GM03348 (cell line): ENCODE data around the gene ATP11A.

Source experiments
- DNase-seq: peaks from one replicate; pipeline ENCODE4 v3.0.0; 2012; ENCODE audit warnings: low spot score

Gene ATP11A

DNA sequence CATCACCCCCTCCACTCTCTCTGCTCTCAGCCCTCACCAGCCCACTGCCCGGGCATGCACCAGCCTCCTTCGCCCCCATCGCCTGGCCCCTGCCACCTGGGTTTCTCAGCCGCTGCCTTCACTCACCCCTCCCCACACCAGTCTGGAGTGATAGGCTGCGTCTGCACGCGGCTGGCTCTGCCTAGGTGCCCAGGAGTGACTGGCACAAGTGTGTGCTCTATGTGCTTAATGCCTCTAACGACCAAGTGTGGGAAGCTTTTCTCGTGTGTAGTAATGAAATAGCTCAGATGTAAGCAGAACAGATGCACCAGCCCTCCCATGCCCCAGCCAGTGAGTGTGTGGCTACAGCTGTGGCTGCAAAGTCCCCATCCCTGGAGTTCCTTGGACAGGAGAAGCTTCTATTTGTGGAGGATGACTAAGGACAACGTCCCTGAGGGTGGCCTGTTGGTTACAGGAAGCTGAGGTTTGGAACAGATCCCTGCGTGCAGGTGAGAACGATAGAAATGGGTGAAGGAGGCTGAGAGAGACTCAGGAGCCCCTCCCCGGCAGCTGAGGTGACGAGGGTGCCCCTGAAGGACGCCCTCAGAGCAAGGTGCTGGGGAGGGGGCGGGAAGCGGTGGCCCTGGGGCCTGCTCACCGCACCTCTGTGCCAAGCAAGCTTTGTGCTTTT is 35.6 kb downstream of the ATP11A start:
- no peak for DNase-seq

DNA sequence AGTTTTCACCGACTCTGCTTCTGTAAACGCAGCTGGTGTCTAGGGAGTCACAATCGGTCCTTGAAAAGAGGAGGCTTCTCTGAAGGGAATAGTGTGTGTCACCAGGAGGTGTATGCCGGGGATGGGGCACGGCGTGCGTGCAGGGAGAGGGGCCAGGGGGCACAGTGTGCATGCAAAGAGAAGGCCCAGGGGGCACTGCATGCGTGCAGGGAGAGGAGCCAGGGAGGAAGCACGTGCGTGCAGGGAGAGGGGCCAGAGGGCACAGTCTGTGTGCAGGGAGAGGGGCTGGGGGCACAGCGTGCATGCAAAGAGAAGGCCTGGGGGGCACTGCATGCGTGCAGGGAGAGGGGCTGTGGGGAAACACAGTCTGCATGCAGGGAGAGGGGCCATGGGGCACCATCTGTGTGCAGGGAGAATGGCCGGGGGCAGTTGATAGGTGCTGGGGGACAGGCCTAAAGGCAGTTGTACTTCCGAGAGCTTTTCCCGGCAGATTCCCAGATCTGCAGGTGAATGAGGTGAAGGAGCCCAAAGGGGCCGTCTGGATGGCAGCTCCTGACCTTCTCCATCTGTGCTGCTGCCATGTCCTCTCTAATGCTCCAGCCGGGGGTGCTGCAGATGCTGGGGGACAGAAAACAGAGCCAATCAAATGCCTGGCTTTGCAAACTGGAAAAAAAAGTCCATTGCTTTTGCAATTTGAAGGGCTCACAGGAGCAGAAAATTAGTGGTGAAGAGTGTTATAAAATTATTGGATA is 36.4 kb downstream of the ATP11A start:
- no peak for DNase-seq

DNA sequence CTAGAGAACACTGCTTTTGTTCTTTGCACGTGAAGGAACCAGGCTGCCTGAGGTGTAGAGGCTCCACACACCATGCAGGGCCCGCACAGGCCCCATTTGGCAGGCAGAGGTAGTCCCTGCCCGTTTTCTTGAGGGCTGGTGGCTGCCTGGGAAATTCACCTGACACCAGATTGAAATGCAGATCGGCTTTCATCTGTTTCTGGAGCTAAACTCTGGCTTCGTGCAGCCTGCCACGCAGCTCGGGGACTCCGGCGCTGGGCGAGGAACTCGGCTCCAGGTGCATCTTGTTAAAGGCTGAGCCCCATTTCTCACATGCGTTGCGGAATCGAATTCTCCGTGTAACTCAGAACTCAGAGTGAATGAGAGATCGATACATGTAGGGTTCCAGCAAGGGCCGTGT is 37.7 kb downstream of the ATP11A start:
- no peak for DNase-seq

DNA sequence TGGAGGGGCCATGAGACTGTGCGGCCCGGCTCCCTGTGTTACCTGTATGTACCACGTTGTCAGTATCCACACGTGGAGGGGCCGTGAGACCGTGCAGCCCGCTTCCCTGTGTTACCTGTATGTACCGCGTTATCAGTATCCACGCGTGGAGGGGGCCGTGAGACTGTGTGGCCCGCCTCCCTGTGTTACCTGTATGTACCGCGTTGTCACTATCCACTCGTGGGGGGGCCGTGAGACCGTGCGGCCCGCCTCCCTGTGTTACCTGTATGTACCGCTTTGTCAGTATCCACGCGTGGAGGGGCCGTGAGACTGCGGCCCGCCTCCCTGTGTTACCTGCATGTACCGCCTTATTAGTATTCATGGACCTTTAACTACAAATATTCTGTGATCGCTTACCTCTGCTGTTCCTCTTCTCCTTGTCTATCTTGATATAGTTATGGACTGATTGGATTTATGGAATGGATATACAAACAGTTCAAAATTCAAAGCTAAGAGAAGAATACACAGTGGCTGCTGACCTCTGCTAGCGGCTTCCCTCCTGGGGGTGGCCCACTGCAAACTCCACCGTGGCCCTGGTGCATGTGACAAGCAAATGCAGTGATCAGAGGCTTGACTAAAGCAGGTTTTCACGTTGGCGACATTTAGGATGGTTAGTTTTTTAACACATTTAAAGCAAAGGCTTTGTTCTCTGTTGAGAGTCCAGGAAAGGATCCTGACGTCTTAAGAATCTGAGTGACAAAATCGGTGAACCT is 38.7 kb downstream of the ATP11A start:
- no peak for DNase-seq

DNA sequence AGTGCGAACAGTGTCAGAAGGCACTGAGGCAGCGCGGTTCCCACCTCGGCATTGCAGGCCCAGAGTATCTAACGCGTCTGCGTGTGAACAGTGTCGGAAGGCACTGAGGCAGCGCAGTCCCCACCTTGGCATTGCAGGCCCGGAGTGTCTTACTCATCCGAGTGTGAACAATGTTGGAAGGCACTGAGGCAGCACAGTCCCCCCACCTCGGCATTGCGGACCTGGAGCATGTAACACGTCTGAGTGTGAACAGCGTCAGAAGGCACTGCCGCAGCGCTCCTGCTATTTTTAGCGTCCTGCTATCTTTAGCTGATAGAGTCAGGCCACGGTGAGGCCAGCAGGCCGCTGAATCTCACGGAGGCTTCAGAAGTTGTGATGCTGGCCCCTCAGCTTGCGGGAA is 39.6 kb downstream of the ATP11A start:
- DNase-seq = no peak

DNA sequence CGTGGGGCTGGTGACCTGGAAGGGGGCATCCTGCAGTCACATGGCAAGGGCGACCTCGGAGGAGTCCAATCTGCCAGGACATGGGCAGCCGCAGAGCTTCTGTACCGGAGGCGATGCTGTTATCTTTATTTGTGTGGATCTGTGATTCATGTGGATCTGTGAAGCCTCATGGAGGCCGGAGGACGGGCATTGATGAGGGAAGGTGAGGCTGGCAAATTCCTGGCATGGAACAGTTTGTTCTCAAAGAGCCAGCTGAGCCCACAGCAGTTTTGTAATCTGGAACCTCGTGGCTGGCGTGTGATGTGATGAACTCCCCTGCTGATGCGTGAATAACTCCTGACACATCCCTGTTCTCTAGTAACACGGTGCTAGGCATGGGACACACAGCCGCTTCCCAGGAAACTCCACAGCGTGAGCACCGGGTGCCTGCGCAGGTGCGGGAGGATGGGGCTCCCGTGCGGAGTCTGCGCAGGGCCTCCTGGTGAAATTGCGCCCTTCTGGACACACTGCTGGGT is 40.4 kb downstream of the ATP11A start:
- no peak for DNase-seq

DNA sequence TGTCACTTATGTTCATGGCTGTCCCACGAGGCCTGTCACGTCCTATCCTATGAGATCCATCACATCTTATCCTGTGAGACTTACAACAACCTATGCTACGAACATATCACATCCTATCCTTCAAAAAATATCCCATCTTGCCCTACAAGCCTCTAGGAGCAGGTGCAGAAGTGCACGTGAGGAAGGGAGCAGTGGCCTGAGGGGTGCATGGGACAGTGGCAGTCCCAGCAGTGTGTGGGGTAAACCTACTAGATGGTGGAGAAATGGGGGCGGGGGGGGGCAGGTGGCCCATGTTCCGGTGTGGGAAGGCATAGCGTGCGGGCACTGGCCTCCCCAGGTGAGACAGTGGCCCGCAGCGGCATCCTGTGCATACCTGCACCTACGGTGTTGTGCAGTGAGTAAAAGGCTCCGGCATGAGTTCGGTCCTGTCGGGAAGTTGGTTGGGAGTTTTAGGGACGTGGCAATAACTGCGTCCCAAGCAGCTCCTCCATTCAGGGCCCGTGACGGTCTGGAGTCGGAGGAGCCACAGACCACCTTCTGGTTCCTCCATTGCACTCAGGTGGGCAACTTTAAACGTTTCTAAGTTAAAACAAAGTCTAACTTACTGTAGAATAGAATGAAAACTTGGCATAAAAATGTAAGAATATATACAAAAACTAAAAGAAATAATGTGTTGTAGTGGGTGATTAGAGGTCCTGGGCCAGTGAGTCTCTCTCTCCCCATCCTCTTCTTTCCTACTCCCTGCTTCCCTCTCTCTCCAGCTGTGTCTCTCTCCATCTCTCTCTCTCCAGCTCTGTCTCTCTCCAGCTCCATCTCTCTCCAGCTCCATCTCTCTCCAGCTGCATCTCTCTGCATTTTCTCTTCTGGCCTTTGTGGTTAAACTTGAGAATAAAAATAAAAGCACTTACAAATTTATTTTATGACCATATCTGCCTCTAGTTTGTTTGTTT is 42.1 kb downstream of the ATP11A start:
- no peak for DNase-seq

DNA sequence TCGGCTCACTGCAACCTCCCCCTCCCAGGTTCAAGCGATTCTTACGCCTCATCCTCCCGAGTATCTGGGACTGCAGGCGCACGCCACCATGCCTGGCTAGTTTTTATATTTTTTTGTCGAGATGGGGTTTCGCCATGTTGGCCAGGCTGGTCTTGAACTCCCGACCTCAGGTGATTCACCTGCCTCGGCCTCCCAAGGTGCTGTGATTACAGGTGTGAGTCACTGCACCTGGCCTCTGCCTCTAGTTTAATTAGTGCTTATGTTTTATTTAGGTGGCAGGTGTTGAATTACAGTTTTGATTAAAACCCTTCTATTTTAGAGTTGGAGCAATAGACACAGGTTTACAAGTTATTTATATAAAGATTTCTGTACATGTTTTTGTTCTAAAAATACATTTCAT is 42.8 kb downstream of the ATP11A start:
- no peak for DNase-seq

DNA sequence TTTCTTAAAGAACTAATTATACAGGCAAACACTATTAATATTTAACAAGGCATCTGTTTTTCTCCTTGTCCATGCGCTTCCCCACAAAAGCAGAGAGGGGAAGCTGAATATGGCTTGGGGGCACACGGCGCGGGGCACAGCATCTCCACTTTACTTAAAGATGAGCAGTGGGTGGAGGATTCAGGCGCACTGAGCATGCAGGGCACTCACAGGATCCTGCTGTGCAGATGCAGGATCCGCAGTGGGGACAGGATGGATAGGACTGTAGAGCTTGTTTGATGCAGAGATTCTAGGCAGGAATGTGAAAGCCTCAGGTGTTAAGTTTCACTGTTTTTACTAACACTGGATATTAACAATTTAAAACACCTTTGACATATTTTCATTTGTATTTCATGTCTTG is 43.3 kb downstream of the ATP11A start:
- no peak for DNase-seq

DNA sequence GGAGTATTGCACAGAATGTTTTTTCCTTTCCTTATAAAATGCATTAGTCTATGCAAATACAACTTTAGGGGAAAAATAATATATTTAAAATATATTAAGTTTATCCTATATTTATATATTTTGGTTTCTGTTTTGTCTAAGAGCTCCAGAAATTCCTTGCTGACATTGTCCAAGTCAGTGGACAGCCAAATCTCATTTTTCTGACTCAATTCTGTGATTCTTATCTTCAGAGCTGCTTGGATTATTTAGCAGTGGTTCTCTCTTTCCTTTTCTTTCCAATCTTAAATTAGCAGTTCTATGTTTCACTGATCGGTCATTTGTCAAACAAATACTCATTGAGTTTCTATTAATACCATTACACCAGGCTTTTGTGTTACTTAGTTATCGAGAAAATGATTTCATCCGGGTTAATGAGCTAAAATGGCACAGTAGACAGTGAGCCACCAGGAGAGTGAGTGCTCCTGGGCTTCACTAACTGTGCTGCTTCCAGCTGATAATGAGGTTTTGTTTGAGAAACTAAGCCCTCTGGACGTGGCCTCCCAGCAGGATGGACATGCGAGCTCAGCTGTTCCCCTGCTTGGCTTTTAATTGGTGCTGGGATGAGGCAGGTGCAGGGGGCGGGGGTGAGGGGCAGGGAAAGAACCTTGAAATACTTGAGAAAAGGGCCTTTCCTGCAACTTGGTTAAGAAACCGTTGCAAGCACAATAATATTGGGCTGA is 44.0 kb downstream of the ATP11A start:
- no peak for DNase-seq

DNA sequence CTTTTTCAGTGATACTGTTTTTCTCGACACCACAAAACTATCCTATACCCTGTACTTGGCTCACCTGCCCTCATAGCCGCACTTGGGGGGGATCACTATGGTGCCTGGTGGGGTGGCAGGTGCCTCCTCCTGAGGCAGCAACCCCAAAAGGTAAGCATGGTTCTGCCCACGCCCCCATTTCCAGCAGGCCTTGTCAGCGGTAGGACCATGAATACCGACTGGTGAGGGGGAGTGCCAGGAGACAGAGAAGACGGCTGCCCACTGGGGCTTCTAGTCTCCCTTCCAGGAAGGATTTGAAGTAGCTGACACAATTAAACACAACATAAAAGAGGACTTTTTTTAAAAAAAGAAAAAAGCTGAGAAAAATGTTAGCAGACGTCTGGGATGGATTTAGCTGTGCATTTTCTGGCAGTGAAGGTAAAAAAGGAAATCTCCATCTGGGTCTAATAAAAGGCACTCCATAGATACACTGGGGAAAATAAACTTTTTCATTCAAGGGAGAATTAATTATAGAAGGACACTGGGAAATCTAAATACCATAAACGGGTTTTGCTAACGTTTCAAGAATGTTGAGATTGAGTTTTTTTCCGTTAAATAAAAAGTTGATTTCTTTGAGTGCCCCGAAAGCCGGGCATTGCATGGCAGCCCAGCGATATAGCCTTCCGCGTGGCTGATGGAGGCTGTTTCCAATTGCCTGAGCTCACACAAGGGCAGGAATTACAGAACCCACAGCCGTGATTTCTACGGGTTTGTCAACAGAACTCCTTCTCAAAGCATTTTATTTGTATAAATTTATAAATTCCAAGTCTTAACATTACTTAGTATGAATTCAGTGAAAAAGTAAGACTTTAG is 45.1 kb downstream of the ATP11A start:
- DNase-seq = peak; percentile 43

DNA sequence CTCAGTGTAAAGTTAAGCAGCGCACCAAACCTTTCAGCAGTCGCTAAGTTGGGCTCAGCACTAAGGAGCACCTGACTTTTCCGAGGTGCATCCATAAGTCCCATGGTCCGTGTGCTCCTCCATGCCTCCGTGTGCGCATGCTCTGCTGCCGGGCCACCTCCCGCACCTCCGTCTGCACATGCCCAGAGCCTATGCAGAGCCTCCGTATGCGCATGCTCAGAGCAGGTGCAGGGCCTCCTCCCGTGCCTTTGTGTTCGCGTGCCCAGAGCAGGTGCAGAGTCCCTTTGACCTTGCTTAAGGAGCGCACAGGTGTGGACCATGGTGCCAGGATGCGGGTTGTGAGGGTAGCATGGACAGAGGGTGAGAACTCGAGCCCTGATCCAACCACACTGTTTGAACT is 46.0 kb downstream of the ATP11A start:
- no peak for DNase-seq

DNA sequence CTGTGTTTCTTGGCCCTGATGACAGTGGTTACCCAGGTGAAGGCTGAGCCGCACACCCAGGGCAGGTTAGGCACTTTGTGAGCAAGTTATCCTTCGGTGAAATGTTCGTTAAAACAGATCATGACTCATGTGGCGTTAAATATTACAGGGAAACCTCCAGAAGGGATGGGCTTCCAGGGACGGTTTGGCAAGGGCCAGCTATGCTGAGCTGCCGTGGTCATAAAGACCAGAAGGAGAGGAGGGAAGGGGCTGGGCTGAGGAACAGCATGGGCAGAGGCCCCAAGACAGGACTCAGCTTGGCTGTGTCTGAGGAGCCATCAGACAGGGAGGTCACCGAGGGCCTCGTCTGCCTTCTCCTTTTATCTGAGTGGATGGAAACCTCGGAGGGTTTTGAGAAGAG is 47.5 kb downstream of the ATP11A start:
- DNase-seq = no peak

DNA sequence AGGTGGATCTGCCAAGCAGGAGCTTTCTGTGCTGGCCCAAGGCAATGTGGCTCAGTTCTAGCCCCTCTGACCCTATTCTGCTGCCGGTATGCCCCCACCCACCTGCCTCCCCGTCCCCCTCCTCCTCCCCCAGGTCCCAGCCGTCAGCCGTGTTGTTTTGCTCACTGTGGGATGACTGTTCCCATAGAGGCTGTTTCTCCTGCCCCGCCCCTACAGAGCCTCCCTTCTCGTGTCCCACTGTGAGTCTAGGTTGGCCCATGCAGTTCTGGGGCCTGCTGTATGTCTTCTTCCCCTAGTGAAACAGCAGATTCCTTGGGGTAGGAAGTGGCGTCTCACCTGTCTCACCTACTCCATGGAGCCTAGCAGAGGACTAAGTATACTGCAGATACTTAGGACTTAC is 48.8 kb downstream of the ATP11A start:
- no peak for DNase-seq

DNA sequence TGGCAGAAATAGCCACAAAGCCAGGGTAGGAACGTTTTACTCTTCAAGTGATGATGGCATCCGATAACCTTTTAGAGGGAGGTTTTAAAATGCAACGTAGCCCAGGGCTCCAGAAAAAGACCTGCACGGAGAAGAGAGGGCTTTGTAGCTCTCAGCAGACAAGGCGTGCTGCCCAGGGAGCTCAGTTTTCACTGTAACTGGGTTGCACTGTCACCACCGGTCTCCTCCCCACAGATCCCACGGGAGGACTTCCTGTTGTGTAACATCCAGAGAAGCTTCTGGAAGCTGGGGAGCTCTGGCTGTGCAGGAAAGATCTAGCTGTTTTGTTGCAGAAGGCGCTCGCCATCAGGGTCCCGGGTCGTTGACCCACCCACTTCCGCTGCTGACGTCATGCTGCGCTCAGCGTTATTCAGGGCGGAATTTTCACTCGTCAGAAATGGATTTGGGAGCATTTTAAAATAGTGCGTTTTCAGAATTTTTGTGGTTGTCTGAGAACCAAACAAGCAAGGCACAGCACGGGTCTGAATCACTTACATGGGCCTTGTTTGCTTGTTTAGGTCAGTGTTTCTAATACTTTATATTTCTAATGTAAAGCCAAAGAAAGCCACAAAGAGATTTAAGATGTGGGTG is 50.8 kb downstream of the ATP11A start:
- peak; percentile 83 for DNase-seq

DNA sequence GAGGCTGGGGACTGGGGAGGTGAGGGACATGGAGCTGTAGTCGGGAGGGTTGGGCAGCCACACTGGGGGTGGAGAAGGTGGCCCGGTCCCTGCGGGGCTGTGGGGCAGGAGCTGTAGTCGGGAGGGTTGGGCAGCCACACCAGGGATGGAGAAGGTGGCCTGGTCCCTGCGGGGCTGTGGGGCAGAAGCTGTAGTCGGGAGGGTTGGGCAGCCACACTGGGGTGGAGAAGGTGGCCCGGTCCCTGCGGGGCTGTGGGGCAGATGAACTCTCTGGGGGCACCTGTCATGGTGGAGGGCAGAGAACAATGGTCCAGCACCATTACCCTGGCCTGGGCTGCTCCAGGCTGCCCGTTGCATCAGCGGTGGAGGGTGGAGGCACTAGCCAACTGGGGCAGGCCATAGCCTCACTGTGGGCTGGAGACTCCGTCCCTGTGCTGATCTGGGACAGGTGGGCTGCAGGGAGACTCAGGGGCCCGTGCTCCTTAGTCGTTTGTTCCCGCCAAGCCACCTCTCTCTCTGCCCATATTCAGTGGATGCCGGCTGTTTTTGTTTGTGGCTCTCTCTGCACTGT is 51.4 kb downstream of the ATP11A start:
- no peak for DNase-seq

DNA sequence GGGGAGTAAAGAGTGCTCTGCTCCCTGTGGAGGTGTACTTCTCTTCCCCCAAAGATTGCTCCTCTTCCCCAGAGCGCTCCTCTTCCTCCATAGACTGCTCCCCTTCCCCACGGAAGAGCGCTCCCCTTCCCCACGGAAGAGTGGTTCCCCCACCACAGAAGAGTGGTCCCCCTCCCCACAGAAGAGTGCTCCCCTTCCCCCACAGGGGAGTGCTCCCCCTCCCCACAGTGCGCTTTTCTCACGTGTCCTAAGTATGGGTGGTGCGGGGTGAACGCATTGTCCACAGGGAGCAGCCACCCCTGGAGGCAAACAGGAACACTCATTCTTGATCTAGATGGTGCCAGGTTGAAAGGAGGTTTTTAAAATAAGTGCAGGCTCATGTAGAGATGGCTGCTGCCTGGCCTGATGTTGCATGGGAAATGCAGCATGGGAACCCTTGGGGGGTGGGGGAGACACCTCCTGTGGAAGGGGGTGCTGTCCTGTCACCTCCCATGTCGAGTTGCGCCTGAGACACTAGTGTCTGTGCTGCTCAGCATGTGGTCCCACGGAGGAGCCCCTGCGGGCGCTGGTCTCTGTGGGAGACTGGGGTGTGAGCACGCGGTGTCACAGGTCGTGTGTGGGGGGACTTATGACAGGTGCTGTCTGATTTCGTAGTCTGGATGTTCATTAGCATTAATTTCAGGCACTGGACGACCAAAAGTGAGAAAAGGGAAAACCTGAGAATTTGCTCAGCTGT is 52.2 kb downstream of the ATP11A start:
- no peak for DNase-seq

DNA sequence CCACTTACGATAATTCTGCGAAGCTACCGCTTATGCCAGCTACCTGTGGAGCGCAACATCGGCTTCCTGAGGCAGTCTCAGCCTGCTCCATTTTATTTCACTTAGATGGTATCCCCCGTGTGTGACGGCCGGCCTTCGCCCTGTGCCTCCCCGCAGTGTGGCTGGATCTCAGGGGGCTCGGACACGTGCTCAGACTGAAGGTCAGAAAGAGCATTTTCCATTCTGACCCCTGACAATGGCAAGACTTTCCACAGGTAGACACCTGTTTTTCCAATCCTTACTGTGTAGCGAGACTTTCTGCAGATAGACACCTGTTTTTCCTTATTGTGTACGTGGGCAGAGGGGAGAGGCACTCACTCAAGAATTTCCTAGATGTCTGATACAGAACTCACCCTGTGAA is 52.7 kb downstream of the ATP11A start:
- no peak for DNase-seq
